Fibroblast of lung (primary cell): ENCODE measurements around the gene RGS10.

Source experiments
- EZH2 ChIP-seq: IDR thresholded peaks from 2 replicates; pipeline ENCODE4 v1.5.1; 2012; ENCODE audit warnings: low read length, control low read depth, mild to moderate bottlenecking; ENCODE audit errors: missing control alignments
- TF ChIP-seq, protein P1 (sequence below), 2 donors: IDR thresholded peaks in 1 of 2; conservative IDR thresholded peaks in 1 of 2; 1 replicate in 1 of 2; 2 replicates in 1 of 2; pipeline ENCODE4 v1.5.1; 2011 to 2012; ENCODE audit warnings: low read length in 2 of 2, control low read depth in 1 of 2, inconsistent platforms in 1 of 2, low read depth in 1 of 2, mild to moderate bottlenecking in 1 of 2

DNA sequence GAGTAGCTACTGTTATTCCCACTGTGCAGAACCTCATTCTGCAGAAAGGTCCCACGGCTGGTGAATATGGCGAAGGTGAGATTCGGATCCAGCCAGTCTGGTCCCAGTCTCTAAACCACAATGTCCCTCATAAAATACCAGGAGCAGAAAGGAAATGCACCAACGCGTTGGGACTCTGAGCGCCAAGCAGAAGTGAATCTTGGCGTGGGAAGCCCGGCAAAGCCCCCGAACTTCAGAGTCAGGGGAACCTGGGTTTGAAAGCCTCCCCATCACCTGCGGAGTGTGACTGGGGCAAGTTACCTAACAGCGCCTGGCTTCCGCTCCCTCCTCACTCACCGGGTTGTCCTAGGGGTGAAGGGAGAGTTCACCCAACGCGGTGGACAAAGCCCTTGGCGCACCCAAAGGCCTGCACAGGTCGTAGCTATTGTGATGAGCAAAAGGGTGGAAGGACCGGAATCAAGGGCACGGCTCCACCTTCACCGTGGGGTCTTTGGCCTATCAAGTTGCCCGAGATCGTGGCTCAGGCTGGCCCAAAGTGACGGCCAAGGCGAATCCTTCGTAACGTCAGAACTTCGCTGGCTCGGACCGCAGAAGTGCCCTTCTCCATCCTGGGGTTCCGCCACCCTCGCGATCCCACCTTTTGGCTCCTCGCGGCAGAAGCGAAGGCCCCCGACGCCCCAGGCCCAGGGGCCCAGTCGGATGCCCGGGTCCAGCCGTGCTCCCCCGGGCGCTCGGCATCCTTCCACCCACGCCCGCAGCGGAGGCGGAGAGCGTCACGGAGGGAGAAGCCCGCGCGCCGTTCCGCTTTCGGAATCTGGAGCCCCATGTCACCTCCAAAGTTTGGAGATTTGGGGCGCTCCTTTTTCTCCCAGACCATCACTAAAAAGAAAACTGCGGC, 811 bp downstream of the RGS10 start:
- TF ChIP-seq EZH2: no peak
- TF ChIP-seq, protein P1, sequence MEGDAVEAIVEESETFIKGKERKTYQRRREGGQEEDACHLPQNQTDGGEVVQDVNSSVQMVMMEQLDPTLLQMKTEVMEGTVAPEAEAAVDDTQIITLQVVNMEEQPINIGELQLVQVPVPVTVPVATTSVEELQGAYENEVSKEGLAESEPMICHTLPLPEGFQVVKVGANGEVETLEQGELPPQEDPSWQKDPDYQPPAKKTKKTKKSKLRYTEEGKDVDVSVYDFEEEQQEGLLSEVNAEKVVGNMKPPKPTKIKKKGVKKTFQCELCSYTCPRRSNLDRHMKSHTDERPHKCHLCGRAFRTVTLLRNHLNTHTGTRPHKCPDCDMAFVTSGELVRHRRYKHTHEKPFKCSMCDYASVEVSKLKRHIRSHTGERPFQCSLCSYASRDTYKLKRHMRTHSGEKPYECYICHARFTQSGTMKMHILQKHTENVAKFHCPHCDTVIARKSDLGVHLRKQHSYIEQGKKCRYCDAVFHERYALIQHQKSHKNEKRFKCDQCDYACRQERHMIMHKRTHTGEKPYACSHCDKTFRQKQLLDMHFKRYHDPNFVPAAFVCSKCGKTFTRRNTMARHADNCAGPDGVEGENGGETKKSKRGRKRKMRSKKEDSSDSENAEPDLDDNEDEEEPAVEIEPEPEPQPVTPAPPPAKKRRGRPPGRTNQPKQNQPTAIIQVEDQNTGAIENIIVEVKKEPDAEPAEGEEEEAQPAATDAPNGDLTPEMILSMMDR (conservative IDR thresholded peaks at IDR 0.05 in 1 of 2, IDR thresholded peaks at IDR 0.05 in 1 of 2; ENCODE audit: low read depth in 1 of 2, low read length in 2 of 2): no peak
